ENCODE results near the gene SLC38A6.

Gene SLC38A6

DNA sequence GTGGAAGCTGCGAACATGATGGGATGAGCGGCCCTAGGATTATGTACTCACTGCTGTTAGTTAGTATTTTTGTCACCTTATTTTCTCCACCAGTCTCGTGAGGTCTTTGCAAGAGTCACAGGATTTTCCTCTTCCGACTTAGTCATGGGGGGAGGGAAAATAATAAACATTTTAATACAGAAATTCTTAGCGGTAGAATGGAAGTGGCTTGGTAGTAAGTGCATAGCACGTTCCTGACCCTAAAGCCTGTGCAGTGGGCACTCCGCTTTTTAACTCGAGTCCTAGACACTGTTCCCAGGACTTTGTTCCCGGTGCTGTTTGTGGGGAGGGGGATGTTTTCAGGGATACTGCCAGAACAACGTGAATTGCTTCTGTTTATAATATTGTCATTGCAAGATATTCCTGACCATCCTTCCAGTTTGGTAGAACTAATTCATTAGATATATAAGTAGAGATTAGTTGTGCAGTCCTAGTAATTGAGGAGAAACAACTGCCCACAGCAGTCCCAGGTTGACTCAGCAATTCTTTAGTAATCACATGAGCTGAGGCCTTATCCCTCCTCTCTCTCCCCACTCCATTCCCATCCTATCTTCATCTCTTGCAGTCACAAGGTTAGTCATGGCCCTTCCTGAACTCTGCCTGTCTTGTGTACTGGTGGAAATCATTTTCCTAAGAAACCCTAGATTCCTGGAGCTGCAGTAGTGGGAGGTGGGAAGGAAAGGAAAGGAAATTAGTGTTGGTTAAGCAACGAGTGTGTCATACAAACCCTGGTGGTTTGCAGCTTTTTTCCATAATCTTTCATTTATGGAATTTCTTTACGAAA, 799 bp downstream of the SLC38A6 start:
- no peak for DNase-seq

- no peak for DNase-seq
Observed at GRCh38 chr14:60984196-60984595, 3.2 kb downstream of the SLC38A6 start.

DNA sequence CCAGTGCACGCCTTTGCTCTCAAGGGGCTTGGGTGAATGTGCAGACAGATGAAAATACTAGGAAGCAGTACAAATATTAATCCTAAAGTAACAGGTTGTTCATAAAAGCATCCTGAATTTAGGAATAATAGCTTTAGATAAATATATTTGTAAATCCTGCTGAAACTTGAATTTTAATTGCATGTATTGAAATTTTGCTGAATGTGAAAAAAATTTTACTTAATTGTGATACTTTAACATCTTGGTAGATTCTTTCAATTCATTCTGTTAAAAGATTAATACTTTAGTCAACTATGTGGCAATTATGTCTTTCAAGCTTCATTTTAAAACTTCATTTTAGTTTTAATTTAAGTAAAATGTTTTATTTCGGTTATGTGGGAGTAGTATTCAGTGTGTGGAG, 5.5 kb downstream of the SLC38A6 start:
- no peak for DNase-seq

DNA sequence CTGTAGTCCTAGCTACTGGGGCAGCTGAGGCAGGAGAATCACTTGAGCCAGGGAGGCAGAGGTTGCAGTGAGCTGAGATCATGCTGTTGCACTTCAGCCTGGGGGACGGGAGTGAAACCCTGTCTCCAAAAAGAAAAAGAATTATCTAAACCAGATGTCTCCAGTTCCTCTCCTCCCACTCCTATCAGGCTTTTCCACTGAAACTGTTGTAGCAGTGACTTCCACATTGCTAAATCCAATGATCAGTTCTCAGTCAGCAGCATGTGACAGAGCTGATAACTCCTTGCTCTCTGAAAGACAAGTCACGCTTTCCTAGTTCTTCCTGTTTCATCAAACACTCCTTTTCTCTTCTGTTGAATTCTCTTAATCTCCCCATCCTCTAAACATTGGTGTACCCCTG, 8.6 kb downstream of the SLC38A6 start:
- DNase-seq, result no peak

GRCh38 chr14:60998617-60999016, 17.6 kb downstream of the SLC38A6 start:
- DNase-seq, result no peak

DNA sequence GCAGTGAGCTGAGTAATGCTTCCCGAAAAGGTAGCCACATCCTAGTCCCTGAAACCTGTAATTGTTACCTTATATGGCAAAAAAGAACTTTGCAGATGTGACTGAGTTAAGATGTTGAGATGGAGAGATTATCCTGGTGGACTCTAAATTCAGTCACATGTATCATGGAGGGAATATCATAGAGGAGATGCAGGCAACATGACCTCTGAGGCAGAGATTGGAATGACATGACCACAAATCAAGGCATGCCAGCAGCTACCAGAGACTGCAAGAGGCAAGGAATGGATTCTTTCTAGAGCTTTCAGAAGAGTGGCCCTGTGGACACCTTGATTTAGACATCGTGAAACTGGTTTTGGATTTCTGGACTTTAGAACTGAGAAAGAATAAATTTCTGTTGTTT, 18.5 kb downstream of the SLC38A6 start:
- no peak for DNase-seq

- DNase-seq, result no peak
Observed at GRCh38 chr14:61003571-61003970, 22.5 kb downstream of the SLC38A6 start.

GRCh38 chr14:61019537-61019936, 38.5 kb downstream of the SLC38A6 start:
- no peak for DNase-seq

DNA sequence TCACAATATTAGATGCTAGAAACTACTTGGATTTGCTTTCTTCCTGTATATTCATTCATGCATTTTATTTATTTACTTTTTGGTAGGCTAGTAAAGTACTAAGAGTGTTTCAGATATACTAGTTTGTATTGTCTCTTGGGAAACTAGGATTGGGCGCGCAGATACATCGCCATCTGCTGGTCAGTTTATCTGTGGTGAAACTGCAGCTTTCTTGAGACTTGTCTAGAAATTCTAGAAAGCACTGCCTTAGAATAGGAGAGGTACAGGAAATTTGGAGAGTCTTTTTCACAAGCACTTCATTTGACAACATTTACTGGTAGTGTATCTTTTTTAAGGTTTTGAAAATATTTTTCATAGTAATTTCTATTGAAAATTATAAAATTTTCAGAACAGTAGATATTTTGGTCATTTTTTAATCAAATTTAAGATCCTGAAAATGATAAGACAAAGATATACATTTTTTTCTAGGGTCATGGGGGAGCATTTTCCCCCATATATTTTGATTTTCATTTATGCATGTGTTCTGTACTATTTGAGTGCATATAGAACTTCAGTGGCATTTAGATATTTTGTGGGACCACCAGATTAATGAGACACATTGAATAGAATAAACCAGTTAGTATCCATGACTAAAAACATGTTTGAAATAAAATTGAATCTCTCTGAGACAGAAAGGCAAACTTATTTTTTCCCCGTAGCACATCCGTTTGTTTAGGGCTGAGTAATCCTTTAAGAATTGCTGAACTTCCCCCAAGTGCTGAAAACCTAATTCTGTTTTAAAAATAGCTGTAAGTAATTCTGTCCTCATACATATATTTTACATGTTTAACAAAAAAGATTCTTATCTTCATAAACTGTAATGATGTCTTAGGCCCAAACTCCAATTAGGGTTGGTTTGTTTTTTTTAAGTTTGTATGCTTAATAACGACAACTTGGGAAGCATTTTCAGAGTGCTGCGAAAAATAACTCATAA, 44.5 kb downstream of the SLC38A6 start:
- DNase-seq, result peak; percentile 71

- no peak for DNase-seq
Observed at GRCh38 chr14:61026526-61026925, 45.5 kb downstream of the SLC38A6 start.

GRCh38 chr14:61031026-61031425, 50.0 kb downstream of the SLC38A6 start:
- DNase-seq, result no peak

DNA sequence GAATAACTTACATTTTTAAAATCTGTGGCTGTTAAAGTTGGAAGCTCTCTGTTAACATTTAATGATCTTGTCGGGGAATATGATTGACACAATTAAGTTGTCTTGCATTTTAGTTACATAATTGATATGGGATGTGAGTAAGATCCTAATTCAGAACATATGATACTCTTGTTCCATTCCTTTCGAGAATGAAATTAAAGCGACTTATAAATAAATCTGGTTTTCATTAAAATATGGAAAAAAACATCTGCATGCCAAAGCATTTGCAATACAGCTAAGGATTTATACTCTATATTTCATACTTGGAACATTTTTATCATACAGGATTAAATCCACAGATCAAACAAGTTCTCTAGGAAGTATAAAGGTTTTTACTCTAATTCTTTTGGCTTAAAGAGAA, 52.0 kb downstream of the SLC38A6 start:
- DNase-seq, result no peak

GRCh38 chr14:61033855-61034254, 52.8 kb downstream of the SLC38A6 start:
- DNase-seq, result no peak

- DNase-seq, result no peak
Observed at GRCh38 chr14:61034416-61035120, 53.5 kb downstream of the SLC38A6 start.

- DNase-seq, result no peak
Observed at GRCh38 chr14:61037215-61037614, 56.2 kb downstream of the SLC38A6 start.

- DNase-seq, result no peak
Observed at GRCh38 chr14:61041704-61042103, 60.7 kb downstream of the SLC38A6 start.

GRCh38 chr14:61042220-61042619, 61.2 kb downstream of the SLC38A6 start:
- DNase-seq, result no peak

DNA sequence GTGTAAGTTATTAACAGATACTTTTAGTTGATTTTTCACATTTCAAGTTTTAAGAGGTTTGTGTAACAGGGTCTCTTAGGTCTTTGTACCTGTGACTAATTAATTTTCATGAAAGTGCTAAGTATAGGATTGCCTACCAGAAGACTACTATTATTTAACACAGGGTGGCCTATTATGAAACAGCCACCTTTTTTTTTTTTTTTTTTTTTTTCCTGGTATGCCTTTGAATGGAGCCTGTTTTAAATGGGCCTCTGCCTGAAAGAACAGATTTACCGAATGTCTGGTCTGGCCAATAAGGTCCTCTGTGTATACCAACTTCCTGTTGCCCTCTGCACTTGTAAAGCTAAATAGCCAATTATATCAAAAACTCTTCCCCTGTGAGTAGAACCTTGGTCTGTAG, 62.5 kb downstream of the SLC38A6 start:
- DNase-seq, result no peak

DNA sequence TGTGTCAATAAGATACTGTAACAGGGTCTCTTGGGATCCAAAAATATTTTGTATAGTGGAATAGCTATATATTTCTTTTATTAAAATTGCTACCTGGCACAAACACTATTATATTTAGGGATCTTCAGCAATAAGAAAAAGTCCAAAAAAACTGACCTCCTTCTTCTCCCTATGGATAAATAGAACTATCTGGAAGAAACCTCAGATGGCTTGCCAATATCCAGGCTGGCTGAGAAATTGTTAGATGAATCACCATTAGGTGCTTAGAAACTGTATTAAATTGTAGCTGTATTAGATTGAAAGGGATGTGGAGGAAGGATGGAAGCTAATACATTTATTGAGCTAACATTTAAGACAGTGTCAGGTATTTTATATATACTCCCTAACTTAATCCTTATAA, 66.0 kb downstream of the SLC38A6 start:
- no peak for DNase-seq

- DNase-seq, result no peak
Observed at GRCh38 chr14:61048640-61049039, 67.6 kb downstream of the SLC38A6 start.

DNA sequence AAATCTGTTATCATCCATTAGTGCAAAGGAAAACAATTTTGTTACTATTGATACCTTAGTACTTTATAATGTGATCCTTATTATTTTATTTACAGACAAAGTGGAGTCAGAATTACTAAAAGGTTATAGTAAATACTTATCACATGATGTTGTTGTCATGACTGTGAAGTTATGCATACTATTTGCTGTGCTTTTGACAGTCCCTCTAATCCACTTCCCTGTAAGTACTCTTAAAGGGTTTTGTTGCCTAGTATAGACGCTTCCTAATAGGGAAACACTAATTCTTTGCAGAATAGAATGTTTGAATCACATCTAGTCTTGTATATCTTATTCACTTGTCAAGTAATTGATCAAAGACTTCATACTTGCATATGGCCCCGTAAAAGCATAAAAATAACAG, 69.4 kb downstream of the SLC38A6 start:
- DNase-seq, result no peak

DNA sequence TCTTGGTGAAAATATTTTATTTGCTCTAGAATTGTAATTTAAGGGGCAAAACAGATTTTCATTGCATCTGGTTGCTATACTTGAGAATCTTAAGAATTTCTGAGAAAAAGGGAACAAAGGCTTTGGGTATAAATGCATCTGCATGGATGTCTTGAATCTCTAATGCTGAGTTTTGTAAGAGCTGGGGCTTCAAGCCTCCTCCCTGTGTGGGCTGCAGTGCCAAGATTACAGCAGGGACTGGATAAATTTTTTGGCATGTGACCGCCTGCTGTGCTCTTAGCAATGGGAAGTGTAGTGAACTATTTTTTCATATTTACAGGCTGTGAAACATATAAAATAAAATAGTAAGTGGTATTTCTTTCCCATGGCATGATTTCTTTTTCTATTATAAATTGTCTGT, 70.0 kb downstream of the SLC38A6 start:
- no peak for DNase-seq

DNA sequence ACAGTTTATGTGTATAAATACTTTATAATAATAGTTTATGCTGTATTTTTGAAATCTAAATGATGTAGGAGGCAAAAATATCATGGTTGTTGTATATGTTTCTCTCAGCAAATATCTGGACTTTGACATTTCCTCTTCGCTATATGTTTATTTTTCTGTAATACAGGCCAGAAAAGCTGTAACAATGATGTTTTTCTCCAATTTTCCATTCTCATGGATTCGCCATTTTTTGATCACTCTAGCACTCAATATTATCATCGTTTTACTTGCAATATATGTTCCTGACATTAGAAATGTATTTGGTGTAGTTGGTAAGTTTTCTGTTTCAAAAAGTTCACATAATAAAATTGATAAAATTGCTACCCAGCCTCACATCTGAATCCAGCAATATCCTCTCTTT, 70.6 kb downstream of the SLC38A6 start:
- no peak for DNase-seq

All from NCI-H1694 (cell line).